Measurements from ENCODE around the gene TNNT3. TPM values are rescaled to one million over a fixed set of nuclear protein-coding genes. Genes with fewer than 3 reads are reported as not detected.

The TNNT3 gene
- total RNA-seq, 2 experiments from 2014 or later: 4.7 to 6.2 TPM

DNA sequence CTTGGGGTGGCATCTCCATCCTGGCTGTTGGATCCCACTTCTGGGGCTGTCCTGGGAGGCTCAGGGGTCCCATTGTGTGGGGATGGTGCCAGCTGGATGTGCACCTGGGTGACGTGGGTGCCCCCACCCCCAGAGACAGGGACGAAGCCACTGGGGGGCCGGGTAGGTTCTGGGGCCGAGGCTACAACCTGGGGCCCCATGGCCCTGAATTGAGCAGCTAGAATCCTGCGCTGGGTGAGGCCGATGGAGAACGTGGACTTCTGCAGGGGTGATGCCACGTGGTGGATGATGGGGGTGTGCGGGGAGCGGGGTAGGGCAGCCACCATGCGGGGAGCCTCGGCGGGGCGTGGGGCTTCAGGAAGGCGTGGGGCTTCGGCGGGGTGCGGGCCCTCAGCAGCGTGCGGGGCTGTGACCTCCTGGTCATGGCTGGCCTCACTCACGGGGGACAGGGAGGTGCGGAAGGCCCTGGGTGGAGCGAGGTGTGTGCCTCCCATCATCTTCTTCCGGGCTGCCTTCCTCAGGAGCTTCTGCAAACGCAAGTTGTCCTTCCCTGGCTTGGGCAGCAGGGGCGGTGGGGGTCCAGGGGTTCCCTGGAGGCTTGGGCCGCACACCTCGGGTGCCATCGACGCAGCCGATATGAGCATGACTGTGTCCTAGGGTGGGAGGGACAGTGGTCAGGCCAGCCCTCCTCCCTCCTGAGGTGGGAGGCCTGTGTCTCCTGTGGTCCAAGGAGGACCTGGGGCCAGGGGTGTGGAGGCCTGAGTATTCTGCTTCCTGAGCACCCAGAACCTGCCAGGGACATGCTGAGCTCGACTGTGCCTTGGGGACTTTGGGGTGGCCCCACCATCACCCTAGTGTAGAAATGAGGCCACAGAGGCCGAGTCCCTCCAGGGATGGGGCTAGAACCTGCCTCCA lies 29.3 kb upstream of the TNNT3 start:
- ChIA-PET POLR2A (no interaction called here), CTCF (ENCODE audit: unreplicated experiment) (no interaction called here)
- H3K4me1 ChIP-seq (ENCODE audit: insufficient read depth, low read length, poor library complexity, severe bottlenecking): no peaks in the 10 kb centered on the region
- no peak for DNase-seq (ENCODE audit: low spot score)
- H4K20me1 ChIP-seq (ENCODE audit: insufficient read depth, low read length): no peaks in the 10 kb centered on the region
- no peak overlapping the region for H3K4me2 ChIP-seq (ENCODE audit: low read length)
- no peak overlapping the region for H2AFZ ChIP-seq (ENCODE audit: low read length)
- BruUV-seq (replicated peaks): no TSS peak
- intact Hi-C loops (cut with micrococcal nuclease; ENCODE audit: unreplicated experiment): loop anchor here (10.0 kb wide), 1 partner anchor 55 kb away; the partner anchor contains the start of gene MRPL23
- no peaks in the 10 kb centered on the region for H3K9me3 ChIP-seq (ENCODE audit: low read length)
- no peak overlapping the region for H3K27ac ChIP-seq (ENCODE audit: low read depth, low read length, poor library complexity, severe bottlenecking)
- H3K36me3 ChIP-seq (ENCODE audit: insufficient read depth, low read length): peaks cover 27% of the 10 kb centered on the region
- H3K79me2 ChIP-seq (ENCODE audit: insufficient read depth, low read depth, low read length): no peaks in the 10 kb centered on the region
- no peaks in the 10 kb centered on the region for H3K9me2 ChIP-seq (ENCODE audit: insufficient read depth, low read length)
- no peak overlapping the region for H3K4me3 ChIP-seq (ENCODE audit: low read depth, low read length, poor library complexity, severe bottlenecking)
- no peak for TF ChIP-seq EZH2phosphoT487 (IDR thresholded peaks at IDR 0.05; ENCODE audit: borderline replicate concordance, low read depth, low read length)
- TF ChIP-seq, protein P1, sequence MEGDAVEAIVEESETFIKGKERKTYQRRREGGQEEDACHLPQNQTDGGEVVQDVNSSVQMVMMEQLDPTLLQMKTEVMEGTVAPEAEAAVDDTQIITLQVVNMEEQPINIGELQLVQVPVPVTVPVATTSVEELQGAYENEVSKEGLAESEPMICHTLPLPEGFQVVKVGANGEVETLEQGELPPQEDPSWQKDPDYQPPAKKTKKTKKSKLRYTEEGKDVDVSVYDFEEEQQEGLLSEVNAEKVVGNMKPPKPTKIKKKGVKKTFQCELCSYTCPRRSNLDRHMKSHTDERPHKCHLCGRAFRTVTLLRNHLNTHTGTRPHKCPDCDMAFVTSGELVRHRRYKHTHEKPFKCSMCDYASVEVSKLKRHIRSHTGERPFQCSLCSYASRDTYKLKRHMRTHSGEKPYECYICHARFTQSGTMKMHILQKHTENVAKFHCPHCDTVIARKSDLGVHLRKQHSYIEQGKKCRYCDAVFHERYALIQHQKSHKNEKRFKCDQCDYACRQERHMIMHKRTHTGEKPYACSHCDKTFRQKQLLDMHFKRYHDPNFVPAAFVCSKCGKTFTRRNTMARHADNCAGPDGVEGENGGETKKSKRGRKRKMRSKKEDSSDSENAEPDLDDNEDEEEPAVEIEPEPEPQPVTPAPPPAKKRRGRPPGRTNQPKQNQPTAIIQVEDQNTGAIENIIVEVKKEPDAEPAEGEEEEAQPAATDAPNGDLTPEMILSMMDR (conservative IDR thresholded peaks at IDR 0.05; ENCODE audit: low read length): no peak

DNA sequence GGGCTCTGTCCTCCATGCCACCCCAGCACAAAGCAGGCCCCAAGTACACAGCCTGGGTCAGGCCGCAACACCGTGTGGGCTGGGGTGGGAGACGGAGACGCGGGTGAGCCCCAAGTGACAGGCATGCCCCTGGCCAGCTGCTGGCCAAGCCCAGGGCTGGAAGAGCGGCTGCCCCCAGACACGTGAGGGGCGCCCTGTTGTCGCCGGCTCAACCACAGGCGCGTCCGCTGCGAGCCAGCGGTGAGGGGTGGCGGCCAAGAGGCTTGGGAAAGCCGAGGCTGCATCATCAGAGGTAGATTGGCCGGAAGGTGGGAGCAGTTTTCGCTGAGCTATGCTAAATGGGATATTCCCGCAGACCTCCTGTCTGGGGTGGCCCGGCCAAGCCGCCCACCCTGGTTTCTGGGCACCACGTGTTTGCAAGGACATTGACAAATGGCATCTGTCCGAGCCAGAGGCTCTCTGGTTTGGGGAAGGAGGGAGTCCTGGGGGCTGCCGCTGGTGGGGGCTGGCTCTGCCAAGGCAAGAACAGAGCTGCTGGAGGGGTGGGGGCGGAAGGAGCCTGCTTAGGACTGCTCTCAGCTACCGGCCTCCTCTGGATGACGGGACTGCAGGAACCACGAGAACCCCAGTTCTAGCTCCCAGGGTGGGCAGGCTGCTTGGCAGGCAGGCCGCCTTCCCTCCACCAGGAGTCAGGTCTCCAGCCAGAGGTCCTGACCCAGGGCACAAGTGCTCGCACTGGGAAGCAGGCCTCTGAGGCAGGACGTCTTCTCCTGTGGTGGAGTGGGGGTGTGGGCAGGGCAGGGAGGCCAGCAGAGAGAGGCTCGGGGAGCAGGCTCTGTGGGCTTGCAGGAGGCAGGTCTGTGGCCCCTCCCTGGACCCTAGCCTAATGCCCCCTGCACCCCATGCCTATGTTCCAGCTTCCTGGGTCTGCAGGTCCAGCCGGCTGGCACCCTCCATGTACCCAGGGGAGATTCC lies 28.4 kb upstream of the TNNT3 start:
- intact Hi-C loops (cut with micrococcal nuclease; ENCODE audit: unreplicated experiment): loop anchor here (10.0 kb wide), 1 partner anchor 54 kb away; the partner anchor contains the start of gene MRPL23
- Histone ChIP-seq H2AFZ (ENCODE audit: low read length) (no peak overlapping the region), H3K27ac (ENCODE audit: low read depth, low read length, poor library complexity, severe bottlenecking) (no peak overlapping the region), H3K4me3 (ENCODE audit: low read depth, low read length, poor library complexity, severe bottlenecking) (no peak overlapping the region), H4K20me1 (ENCODE audit: insufficient read depth, low read length) (no peaks in the 10 kb centered on the region), H3K79me2 (ENCODE audit: insufficient read depth, low read depth, low read length) (no peaks in the 10 kb centered on the region), H3K9me3 (ENCODE audit: low read length) (no peaks in the 10 kb centered on the region), H3K4me1 (ENCODE audit: insufficient read depth, low read length, poor library complexity, severe bottlenecking) (no peaks in the 10 kb centered on the region), H3K36me3 (ENCODE audit: insufficient read depth, low read length) (peaks cover 17% of the 10 kb centered on the region), H3K4me2 (ENCODE audit: low read length) (no peak overlapping the region), H3K9me2 (ENCODE audit: insufficient read depth, low read length) (no peaks in the 10 kb centered on the region)
- BruUV-seq (replicated peaks): no TSS peak
- ChIA-PET POLR2A (no interaction called here), CTCF (ENCODE audit: unreplicated experiment) (no interaction called here)
- no peak for DNase-seq (ENCODE audit: low spot score)
- TF ChIP-seq, protein P1 (conservative IDR thresholded peaks at IDR 0.05; ENCODE audit: low read length): no peak
- TF ChIP-seq EZH2phosphoT487 (IDR thresholded peaks at IDR 0.05; ENCODE audit: borderline replicate concordance, low read depth, low read length): no peak
